Ovary (tissue), 9 donors: ENCODE data around the gene TPSB2. TPM values are rescaled to one million over a fixed set of nuclear protein-coding genes. Genes with fewer than 3 reads are reported as not detected.
"Not testable (repeated sequence)": the region's sequence is repeated elsewhere in the genome, so short reads cannot be mapped to it uniquely, and the experiment has no call there.

Experiments used
- DNase-seq, 5 donors: peaks; one replicate each; pipeline ENCODE4 v3.0.0-alpha.2; 2019 to 2020
- H3K27ac ChIP-seq, 2 donors: fragments of 200-600 bp; one replicate each; pipeline versions ENCODE4 v1.5.1 to v1.8.0; 2019 to 2022
- H3K27me3 ChIP-seq: fragments of 200-600 bp; one replicate; pipeline ENCODE4 v1.8.0; 2022
- H3K36me3 ChIP-seq: fragments of 200-600 bp; sonication (generic); one replicate; pipeline ENCODE4 v1.5.1; 2019
- H3K4me1 ChIP-seq: one replicate; pipeline ENCODE4 v1.8.1; 2013; ENCODE audit warnings: mild to moderate bottlenecking, moderate library complexity; ENCODE audit not compliant: insufficient read depth
- H3K4me3 ChIP-seq: fragments of 200-600 bp; sonication (generic); one replicate; pipeline ENCODE4 v1.5.1; 2017
- H3K9me3 ChIP-seq, 2 donors: fragments of 200-600 bp in 1 of 2; sonication (generic) in 1 of 2; one replicate each; pipeline versions ENCODE4 v1.5.1 to v1.8.1; 2013 to 2019; ENCODE audit warnings: mild to moderate bottlenecking in 1 of 2, moderate library complexity in 1 of 2
- EP300 ChIP-seq: sonication (generic); formaldehyde crosslinking; IDR thresholded peaks from one replicate; pipeline ENCODE4 v1.6.1; 2017; ENCODE audit warnings: antibody characterized with exemption
- POLR2A ChIP-seq: fragments of 450-650 bp; IDR thresholded peaks from one replicate; pipeline ENCODE4 v1.6.1; 2017; ENCODE audit warnings: antibody characterized with exemption, mild to moderate bottlenecking, moderate library complexity
- WGBS, 3 donors: extraction: QIAGEN DNeasy Blood & Tissue Kit in 1 of 3; methylation state at CpG; one replicate each; pipeline versions ENCODE4 v1.1.5 to v1.1.7; 2013 to 2017; 5-methylcytosine and 5-hydroxymethylcytosine counted together
- intact Hi-C, 4 donors: fragments of 100-400 bp; cut with DNase I; formaldehyde crosslinking; loops; one replicate each; pipeline versions ENCODE4 v1.11.0 to v1.15.1; 2022 to 2023
- polyA plus RNA-seq, 2 donors: library from polyadenylated mRNA; stranded (reverse); fragments of 200-250 nt in 1 of 2; fragments of 350-450 nt in 1 of 2; fragmentation: Illumina TruSeq in 1 of 2; extraction: RNeasy Lipid Tissue Mini Kit (QIAGEN cat#74804) in 1 of 2; gene quantifications; one replicate each; pipeline ENCODE4 v1.2.3, GENCODE V29; 2013 to 2014
- total RNA-seq, 7 donors: library from RNA; depleted of rRNA in 2 of 7; stranded (reverse); fragments of >200 nt in 2 of 7; fragmentation: NEBNext Ultra II Directional in 3 of 7; extraction: Animal tissue kit (Norgen Biotek cat#: 25700) in 3 of 7; gene quantifications; one replicate each; pipeline versions ENCODE4 v1.1.0 to v1.2.4, GENCODE V29; 2016 to 2023
- TF ChIP-seq, protein P1 (sequence below), 3 donors: fragments of 450-650 bp in 2 of 3; fragments of 200-600 bp in 1 of 3; IDR thresholded peaks; one replicate each; pipeline versions ENCODE4 v1.5.1 to v1.8.0; 2016 to 2022; ENCODE audit warnings: antibody characterized with exemption in 3 of 3, mild to moderate bottlenecking in 1 of 3
- donor health status: DM: no; HTN: no; CAD: no; lungs with moderate emphysema.
- donor health status: DM: no; HTN: no; CAD: no.
- donor health status: Bipolar disorder and iron deficiency.
- donor health status: DM: yes; HTN: yes; CAD: no.
- donor health status: DM: no; HTN: no; CAD: no.
- donor health status: DM: yes; HTN: yes; CAD: no.

Gene TPSB2
- total and polyA plus RNA-seq, 9 donors, result 1.0 to 17.3 (median 4.4) TPM; not detected in 3

DNA sequence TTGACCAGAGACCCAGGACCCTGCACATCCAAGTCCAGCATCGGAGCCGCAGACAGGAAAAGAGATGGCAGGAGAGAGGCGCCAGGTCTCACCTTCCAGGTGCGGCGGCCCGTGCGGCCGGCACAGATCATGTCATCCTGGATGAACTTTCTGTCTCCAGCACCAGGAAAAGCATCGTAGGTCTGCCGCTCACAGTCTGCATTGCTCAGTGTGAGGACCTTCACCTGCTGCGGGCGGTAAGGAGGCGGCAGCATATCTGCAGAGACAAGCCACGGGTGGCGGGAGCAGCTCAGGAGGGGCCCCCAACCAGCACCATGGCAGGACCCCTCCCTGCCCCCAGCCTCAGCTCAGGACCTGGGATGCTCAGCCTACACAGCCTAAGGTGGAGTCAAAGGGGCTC, 43.8 kb upstream of the TPSB2 start:
- no peaks in the 10 kb centered on the region for H3K9me3 ChIP-seq
- WGBS, 3 donors, result 77 to 80% (median 80%) methylated on average over 10 to 15 of the region's 15 CpGs
- no peaks in the 10 kb centered on the region for H3K4me1 ChIP-seq
- no peak overlapping the region for H3K27ac ChIP-seq
- intact Hi-C loops, result no loop called here
- no peak overlapping the region for H3K4me3 ChIP-seq
- H3K27me3 ChIP-seq, result no peaks in the 10 kb centered on the region
- DNase-seq, result no peak
- H3K36me3 ChIP-seq, result no peaks in the 10 kb centered on the region
- no peak for TF ChIP-seq POLR2A
- TF ChIP-seq EP300, result no peak

GRCh38 chr16:1272453-1273198, 42.6 kb upstream of the TPSB2 start:
- DNase-seq, result no peak
- intact Hi-C loops, result no loop called here
- no peaks in the 10 kb centered on the region for H3K27me3 ChIP-seq

DNA sequence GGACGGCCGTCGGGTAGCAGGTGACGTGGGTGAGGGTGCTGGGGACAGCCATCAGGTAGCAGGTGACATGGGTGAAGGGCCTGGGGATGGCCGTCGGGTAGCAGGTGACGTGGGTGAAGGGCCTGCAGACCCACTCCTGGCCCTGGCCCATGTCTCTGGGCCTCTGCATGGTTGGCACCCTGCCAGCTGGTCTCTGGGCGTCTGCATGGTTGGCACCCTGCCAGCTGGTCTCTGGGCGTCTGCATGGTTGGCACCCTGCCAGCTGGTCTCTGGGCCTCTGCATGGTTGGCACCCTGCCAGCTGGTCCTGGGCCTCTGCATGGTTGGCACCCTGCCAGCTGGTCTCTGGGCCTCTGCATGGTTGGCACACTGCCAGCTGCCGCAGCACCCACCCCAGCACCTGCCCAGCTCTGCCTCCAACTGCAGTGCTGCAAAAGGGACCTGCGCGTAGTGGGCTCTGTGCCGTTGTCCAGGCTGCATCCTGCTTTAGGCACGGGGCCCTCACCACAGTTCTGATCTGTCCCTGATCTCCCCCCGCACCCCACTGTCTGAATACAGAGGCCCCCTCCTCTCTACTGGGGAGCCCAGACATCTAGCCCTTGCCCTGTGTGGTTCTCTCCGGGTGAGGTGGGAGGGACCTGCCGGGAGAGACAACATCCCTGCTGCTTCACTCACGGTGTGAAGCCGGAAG, 41.9 kb upstream of the TPSB2 start:
- not testable (repeated sequence) for H3K27me3 ChIP-seq
- 12 to 19% (median 15%) methylated on average over 16 to 19 of the region's 19 CpGs for WGBS, 3 donors

More at GRCh38 chr16:1272453-1273198, 42.6 kb upstream of the TPSB2 start:
- TF ChIP-seq POLR2A (no peak), EP300 (no peak)
- TF ChIP-seq, protein P1, sequence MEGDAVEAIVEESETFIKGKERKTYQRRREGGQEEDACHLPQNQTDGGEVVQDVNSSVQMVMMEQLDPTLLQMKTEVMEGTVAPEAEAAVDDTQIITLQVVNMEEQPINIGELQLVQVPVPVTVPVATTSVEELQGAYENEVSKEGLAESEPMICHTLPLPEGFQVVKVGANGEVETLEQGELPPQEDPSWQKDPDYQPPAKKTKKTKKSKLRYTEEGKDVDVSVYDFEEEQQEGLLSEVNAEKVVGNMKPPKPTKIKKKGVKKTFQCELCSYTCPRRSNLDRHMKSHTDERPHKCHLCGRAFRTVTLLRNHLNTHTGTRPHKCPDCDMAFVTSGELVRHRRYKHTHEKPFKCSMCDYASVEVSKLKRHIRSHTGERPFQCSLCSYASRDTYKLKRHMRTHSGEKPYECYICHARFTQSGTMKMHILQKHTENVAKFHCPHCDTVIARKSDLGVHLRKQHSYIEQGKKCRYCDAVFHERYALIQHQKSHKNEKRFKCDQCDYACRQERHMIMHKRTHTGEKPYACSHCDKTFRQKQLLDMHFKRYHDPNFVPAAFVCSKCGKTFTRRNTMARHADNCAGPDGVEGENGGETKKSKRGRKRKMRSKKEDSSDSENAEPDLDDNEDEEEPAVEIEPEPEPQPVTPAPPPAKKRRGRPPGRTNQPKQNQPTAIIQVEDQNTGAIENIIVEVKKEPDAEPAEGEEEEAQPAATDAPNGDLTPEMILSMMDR (IDR thresholded peaks at IDR 0.05), result no peak
- 67 to 80% (median 69%) methylated on average over 9 of the region's 9 CpGs for WGBS, 3 donors
- no peaks in the 10 kb centered on the region for H3K9me3 ChIP-seq
- H3K27ac ChIP-seq, result no peak overlapping the region
- H3K36me3 ChIP-seq, result no peaks in the 10 kb centered on the region
- no peak overlapping the region for H3K4me3 ChIP-seq
- no peaks in the 10 kb centered on the region for H3K4me1 ChIP-seq

DNA sequence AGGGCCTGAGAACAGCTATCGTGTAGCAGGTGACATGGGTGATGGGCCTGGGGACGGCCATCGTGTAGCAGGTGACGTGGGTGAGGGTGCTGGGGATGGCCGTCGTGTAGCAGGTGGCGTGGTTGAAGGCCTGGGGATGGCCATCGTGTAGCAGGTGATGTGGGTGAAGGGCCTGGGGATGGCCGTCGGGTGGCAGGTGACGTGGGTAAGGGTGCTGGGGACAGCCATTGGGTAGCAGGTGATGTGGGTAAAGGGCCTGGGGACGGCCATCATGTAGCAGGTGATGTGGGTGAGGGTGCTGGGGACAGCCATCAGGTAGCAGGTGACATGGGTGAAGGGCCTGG, 41.4 kb upstream of the TPSB2 start:
- Histone ChIP-seq H3K36me3 (no peaks in the 10 kb centered on the region), H3K27me3 (no peaks in the 10 kb centered on the region), H3K27ac (no peak overlapping the region), H3K4me3 (no peak overlapping the region), H3K4me1 (no peaks in the 10 kb centered on the region), H3K9me3 (no peaks in the 10 kb centered on the region)
- WGBS, 3 donors, result 73 to 78% (median 77%) methylated on average over 12 of the region's 12 CpGs
- TF ChIP-seq EP300 (no peak), POLR2A (no peak)
- TF ChIP-seq, protein P1 (IDR thresholded peaks at IDR 0.05), result no peak
- DNase-seq, result no peak
- intact Hi-C loops, result no loop called here

More for the DNA sequence above, 41.9 kb upstream of the TPSB2 start:
- DNase-seq, result peak in 4 of 5 donors; percentile 29 to 63 (median 52)
- H3K9me3 ChIP-seq, H3K4me1 ChIP-seq, H3K36me3 ChIP-seq, H3K27ac ChIP-seq, H3K4me3 ChIP-seq, intact Hi-C loops: not testable (repeated sequence)

DNA sequence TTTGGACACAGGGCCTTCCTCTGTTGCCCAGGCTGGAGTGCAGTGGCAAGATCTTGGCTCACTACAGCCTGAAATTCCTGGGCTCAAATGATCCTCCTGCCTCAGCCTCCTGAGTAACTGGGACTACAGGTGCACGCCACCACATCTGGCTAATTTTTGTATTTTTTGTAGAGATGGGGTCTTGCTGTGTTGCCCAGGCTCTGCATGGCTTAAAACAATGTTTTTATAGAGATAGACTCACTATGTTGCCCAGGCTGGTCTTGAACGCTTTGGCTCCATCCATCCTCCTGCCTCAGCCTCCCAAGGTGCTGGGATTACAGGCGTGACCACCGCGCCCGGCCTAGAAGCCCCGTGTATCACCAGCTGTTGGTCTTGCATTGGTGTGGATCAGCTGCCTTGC, 39.4 kb upstream of the TPSB2 start:
- 87 to 95% (median 93%) methylated on average over 7 of the region's 7 CpGs for WGBS, 3 donors
- intact Hi-C loops, H3K27ac ChIP-seq, H3K9me3 ChIP-seq, H3K4me3 ChIP-seq, H3K4me1 ChIP-seq, DNase-seq, H3K27me3 ChIP-seq, H3K36me3 ChIP-seq: not testable (repeated sequence)

DNA sequence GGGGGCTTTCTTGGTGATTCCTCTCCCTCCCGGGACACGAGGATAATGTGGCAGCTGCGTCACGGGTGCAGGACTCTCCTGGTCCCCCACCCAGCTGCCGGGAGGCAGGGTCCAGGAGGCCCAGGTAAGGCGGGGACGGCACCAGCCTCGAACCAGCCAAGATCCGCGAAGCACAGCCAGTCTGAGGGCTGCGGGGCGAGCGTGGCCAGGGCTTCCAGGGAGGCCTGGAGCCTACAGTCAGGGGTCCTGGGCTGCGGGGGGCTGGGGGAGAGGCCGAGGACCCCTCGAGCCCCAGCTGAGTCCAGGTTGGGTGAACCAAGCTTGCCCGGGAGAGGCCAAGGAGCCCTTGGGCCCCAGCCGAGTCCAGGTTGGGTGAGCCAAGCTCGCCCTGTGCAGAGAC, 35.8 kb upstream of the TPSB2 start:
- no peak for DNase-seq
- Histone ChIP-seq H3K9me3 (no peaks in the 10 kb centered on the region), H3K4me1 (no peaks in the 10 kb centered on the region), H3K27ac (no peak overlapping the region), H3K4me3 (no peak overlapping the region), H3K27me3 (no peaks in the 10 kb centered on the region), H3K36me3 (no peaks in the 10 kb centered on the region)
- intact Hi-C loops, result no loop called here
- TF ChIP-seq POLR2A (no peak), EP300 (no peak)
- TF ChIP-seq, protein P1 (IDR thresholded peaks at IDR 0.05), result no peak
- WGBS, 3 donors, result 73 to 84% (median 82%) methylated on average over 19 of the region's 19 CpGs
